GM21619 (cell line): ENCODE data around the gene TBC1D22A.

Source experiments
- ATAC-seq: cut with Tn5 transposase; IDR thresholded peaks from one replicate; pipeline ENCODE4 v1.9.1; 2021; ENCODE audit not compliant: unreplicated experiment

TBC1D22A gene

GRCh38 chr22:47063606-47064005 lies 301.2 kb downstream of the TBC1D22A start:
- no peak for ATAC-seq

- no peak for ATAC-seq
Observed at GRCh38 chr22:47064016-47064415, 301.6 kb downstream of the TBC1D22A start.

- ATAC-seq, result no peak
Observed at GRCh38 chr22:47064416-47064815, 302.0 kb downstream of the TBC1D22A start.

GRCh38 chr22:47065756-47066615 lies 303.5 kb downstream of the TBC1D22A start:
- no peak for ATAC-seq

GRCh38 chr22:47066616-47066905 lies 304.1 kb downstream of the TBC1D22A start:
- ATAC-seq, result no peak

GRCh38 chr22:47067321-47067890 lies 305.0 kb downstream of the TBC1D22A start:
- ATAC-seq, result no peak

GRCh38 chr22:47067911-47068625 lies 305.6 kb downstream of the TBC1D22A start:
- ATAC-seq, result no peak

GRCh38 chr22:47068626-47068996 lies 306.2 kb downstream of the TBC1D22A start:
- no peak for ATAC-seq

- ATAC-seq, result no peak
Observed at GRCh38 chr22:47069270-47069669, 306.8 kb downstream of the TBC1D22A start.

GRCh38 chr22:47071078-47071806 lies 308.8 kb downstream of the TBC1D22A start:
- no peak for ATAC-seq

GRCh38 chr22:47071807-47072641 lies 309.6 kb downstream of the TBC1D22A start:
- ATAC-seq, result no peak

GRCh38 chr22:47072642-47072967 lies 310.2 kb downstream of the TBC1D22A start:
- ATAC-seq, result no peak

GRCh38 chr22:47073075-47073474 lies 310.6 kb downstream of the TBC1D22A start:
- no peak for ATAC-seq

GRCh38 chr22:47074105-47074504 lies 311.7 kb downstream of the TBC1D22A start:
- no peak for ATAC-seq

GRCh38 chr22:47075568-47075967 lies 313.1 kb downstream of the TBC1D22A start:
- no peak for ATAC-seq

- no peak for ATAC-seq
Observed at GRCh38 chr22:47076758-47077157, 314.3 kb downstream of the TBC1D22A start.

GRCh38 chr22:47080100-47080499 lies 317.6 kb downstream of the TBC1D22A start:
- no peak for ATAC-seq

- no peak for ATAC-seq
Observed at GRCh38 chr22:47082505-47082904, 320.1 kb downstream of the TBC1D22A start.

GRCh38 chr22:47083379-47083986 lies 321.0 kb downstream of the TBC1D22A start:
- no peak for ATAC-seq

- ATAC-seq, result no peak
Observed at GRCh38 chr22:47084226-47084625, 321.8 kb downstream of the TBC1D22A start.
